Measurements from ENCODE around the gene STARD9.
"Not testable (repeated sequence)": the region's sequence is repeated elsewhere in the genome, so short reads cannot be mapped to it uniquely, and the experiment has no call there.

STARD9 gene

GRCh38 chr15:42623951-42624350, 48.5 kb downstream of the STARD9 start:
- no peak for DNase-seq (ENCODE audit: low read depth in 1 of 2, low spot score in 1 of 2)

DNA sequence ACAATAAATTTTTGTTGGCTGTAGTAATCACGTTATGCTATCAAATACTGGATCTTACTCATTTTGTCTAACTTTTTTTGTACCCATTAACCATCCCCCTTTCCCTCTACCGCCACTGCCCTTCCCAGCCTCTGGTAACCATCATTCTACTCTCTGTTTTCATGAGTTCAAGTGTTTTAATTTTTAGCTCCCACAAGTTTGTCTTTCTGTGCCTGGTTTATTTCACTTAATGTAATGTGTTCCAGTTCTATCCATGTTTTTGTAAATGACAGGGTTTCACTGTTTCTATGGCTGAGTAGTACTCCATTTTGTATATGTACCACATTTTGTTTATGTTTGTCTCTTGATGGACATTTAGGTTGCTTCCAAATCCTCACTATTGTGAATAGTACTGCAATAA, 52.1 kb downstream of the STARD9 start:
- DNase-seq (ENCODE audit: low read depth in 1 of 2, low spot score in 1 of 2): no peak

- no peak for DNase-seq (ENCODE audit: low read depth in 1 of 2, low spot score in 1 of 2)
Measured at GRCh38 chr15:42628761-42629160, 53.4 kb downstream of the STARD9 start.

DNA sequence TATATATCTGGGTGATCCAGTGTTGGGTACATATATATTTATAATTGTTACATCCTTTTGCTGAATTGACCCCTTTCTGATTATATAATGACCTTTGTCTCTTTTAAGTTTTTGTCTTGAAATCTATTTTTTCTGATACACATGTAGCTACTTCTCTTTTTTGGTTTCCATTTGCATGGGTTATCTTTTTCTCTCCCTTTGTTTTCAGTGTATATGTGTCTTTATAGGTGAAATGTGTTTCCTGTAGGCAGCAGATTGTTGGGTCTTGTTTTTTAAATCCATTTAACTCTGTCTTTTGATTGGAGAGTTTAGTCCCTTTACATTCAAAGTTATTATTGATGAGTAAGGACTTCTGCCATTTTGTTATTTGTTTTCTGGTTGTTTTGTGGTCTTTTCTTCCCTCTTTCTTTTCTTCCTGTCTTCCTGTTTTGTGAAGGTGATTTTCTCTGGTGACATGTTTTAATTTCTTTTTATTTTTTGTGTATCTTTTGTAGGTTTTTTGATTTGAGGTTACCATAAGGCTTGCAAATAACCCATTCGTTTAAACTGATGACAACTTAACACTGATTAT, 56.8 kb downstream of the STARD9 start:
- DNase-seq (ENCODE audit: low read depth in 1 of 2, low spot score in 1 of 2): no peak

DNA sequence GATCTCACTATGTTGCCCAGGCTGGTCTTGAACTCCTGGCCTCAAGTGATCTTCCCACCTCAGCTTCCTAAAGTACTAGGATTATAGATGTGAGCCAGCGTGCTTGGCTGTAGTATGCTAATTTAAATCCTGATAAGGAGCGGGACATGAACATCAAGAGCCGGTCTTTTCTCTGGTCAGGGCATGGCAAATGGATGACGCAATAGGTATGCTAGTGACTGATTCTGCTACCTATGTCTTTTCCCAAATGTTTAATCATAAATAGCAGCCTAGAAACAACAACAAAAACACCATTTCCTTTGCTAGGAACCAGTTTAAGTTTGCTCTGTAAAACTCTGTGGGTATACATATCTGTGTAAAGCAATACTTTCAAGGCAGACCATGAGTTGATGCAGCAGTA, 64.7 kb downstream of the STARD9 start:
- DNase-seq (ENCODE audit: low read depth in 1 of 2, low spot score in 1 of 2): no peak

DNA sequence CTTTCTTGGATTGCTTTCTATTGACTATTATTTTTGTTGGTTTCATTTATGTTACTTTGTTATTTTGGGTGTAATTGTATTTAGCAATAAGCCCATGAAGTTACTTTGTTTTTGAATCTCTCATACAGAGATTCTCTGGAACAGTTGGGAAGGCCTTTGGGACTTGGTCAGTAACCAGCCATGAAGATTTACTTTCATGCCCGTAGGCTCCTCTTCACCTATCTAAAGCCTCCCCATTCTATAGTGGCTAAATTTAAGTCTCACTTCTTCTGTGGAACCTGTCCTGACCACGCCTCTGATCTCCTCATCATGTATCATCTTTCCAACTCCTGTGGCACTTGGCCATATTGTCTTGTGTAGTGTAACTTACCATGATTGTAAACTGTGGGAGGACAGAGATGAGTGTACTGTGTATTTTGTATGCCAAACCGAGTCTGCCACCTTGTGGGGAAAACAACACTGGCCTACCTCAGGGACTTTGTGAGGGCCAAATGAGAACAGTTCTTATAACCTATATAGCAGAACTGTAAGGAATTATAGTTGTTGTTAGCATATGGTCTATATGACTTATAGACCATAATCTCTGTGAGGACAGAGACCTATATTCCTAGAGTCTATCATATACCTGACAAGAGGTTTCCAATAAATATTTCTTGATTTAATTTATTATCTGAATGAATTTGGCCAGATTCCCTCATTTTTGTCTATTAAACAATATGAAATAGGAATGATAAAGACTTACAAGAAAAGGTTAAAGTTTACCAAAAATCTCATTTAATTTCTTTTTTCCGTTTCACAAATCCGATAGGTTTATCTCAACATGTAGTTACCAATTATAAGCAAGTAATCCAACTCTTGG, 75.0 kb downstream of the STARD9 start:
- no peak for DNase-seq (ENCODE audit: low read depth in 1 of 2, low spot score in 1 of 2)

DNA sequence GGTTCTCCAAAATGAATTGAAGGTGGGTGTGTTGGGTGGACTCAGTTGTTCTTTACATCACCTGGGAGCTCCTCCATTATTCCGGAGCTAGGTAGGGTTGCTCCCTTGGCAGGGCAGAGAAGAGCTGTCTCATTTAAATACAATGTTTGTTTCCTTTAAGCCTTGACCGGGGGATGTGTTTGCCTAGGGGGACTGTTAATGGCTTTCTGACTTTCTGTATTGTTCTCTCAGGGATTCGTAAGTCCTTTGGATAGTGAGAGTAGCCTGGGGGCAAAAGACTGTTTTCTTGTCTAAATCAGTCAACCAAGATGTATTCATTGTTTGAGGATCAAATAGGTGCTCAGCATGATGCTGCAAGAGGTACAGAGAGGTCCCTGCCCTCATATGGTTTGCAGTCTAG, 90.4 kb downstream of the STARD9 start:
- DNase-seq (ENCODE audit: low read depth in 1 of 2, low spot score in 1 of 2): no peak

DNA sequence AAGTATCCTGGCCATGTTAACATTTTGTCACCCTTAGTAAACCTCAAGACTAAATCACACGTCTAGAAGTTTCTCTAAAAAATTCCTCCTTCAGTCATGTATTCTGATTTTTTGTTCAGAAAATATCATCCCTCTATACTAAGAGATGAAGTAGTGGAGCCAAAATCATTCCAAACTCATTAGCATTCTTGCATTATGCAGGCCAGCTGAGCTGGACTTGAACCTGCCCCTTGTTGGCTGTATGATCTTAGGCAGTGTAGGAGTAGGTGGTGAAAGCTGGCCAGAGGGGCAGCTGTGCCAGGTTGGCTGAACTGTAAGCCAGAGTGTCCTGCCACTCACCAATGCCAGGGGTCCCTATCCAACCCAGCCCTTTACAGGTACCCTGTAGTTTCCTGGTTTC, 92.4 kb downstream of the STARD9 start:
- no peak for DNase-seq (ENCODE audit: low read depth in 1 of 2, low spot score in 1 of 2)

DNA sequence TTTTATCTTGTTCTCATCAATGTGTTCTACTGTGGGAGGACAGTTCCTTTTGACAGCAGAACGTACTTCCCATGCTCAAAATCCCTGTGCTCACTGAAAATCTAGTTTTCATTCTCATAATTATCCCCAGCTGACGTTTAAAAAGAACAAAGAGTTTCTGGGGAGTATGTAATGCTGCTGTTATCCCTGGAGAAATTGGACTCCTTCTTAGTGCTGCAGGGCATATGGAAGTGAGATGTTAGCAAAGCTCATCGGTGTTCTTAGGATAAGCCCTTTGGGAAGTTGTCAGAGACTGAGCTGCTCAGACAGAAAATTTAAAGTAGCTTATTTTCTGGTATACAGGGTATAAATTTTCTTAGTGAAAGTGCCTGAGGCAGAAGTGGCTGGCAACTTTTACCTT, 95.0 kb downstream of the STARD9 start:
- DNase-seq (ENCODE audit: low read depth in 1 of 2, low spot score in 1 of 2): no peak

DNA sequence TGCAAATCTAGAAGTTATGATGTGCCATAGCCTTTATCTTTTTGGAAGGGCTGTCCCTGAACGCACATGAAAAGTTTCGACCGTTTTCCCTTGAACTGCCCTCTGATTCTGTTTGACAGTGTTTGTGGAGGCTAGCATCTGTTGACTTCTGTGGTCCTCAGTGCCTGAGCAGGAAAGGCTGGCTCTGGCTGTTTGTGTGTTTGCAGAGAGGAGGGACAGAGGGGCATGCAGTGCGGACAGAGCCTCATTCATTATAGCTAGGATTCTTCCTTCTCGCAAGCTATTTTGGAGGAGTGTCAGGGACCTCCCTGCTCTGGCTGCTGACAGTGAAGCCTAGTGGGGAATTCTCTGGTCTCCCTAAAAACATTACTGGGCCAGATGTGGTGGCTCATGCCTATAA, 97.0 kb downstream of the STARD9 start:
- DNase-seq (ENCODE audit: low read depth in 1 of 2, low spot score in 1 of 2): no peak

DNA sequence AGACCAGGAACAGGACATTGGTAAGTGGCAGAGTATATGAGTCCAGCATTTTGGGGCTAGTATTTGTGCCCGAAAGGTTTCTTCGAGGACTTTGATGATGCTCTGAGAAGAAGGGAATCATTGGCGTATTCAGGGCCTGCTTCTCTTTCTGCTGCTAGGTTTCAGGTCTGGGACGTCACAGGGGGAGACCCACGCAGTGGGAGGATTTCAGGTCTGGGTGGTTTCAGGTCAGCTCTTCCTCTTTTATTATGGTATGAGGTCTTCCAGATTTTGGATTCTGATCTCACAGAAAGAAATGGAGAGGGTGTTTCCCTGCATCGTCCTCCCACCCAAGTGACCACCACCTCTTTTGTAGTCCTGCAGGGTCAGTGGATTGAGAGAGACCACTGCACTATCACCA, 99.1 kb downstream of the STARD9 start:
- DNase-seq (ENCODE audit: low read depth in 1 of 2, low spot score in 1 of 2): no peak

DNA sequence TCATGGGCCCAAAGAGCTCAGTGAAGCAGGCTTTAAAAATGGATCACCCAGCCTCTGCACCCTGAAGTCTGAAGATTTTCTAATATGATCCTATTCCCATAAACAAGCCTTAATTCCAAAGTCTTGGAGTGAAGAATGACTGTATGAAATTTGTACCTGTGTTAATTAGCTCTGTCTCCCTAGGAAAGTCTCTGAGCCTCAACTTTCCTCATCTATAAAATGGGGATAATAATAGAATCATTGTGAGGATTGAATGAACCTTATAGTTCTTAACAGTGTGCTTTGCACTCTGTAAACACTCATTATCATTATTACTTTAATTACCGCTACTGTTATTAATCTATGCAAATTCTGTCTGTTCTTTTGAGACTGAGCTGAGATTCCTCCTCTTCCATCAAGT, 99.6 kb downstream of the STARD9 start:
- DNase-seq (ENCODE audit: low read depth in 1 of 2, low spot score in 1 of 2): no peak

- no peak for DNase-seq (ENCODE audit: low read depth in 1 of 2, low spot score in 1 of 2)
Measured at GRCh38 chr15:42679285-42680141, 104.1 kb downstream of the STARD9 start.

GRCh38 chr15:42680142-42680482, 104.7 kb downstream of the STARD9 start:
- not testable (repeated sequence) for DNase-seq (ENCODE audit: low read depth in 1 of 2, low spot score in 1 of 2)

DNA sequence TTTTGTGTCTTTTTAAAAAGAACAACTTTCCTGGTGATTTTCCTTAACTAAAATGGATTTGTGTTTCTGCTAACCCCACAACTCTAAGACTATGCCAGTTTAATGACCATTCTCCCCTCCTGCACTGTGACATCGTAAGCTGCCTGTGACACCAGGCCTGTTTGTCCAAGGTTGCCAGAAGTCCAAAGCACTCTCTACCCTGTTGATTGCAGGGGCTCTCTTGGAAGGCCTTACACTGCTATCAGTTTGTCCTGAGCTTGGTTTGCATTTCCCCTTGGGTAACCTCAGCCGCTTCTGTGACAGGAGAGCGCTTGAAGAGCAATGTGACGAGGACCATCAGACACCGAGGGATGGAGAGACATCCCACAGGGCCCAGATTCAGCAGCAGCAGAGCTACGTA, 105.7 kb downstream of the STARD9 start:
- no peak for DNase-seq (ENCODE audit: low read depth in 1 of 2, low spot score in 1 of 2)

GRCh38 chr15:42686281-42686680, 110.9 kb downstream of the STARD9 start:
- no peak for DNase-seq (ENCODE audit: low read depth in 1 of 2, low spot score in 1 of 2)

DNA sequence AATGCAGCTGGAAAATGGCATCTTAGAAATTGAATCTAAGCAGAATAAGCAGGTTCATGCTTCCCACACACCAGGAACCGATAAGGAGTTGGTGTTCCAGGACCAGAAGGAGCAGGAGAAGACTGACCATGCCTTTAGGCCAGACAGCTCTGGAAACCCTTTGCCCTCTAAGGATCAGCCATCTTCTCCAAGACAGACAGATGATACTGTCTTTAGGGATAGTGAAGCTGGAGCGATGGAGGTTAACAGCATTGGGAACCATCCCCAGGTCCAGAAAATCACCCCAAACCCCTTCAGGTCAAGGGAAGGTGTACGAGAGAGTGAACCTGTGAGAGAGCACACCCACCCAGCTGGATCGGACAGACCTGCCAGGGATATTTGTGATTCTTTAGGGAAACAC, 112.3 kb downstream of the STARD9 start:
- no peak for DNase-seq (ENCODE audit: low read depth in 1 of 2, low spot score in 1 of 2)

GRCh38 chr15:42688301-42688700, 112.9 kb downstream of the STARD9 start:
- no peak for DNase-seq (ENCODE audit: low read depth in 1 of 2, low spot score in 1 of 2)

GRCh38 chr15:42691308-42691707, 115.9 kb downstream of the STARD9 start:
- DNase-seq (ENCODE audit: low read depth in 1 of 2, low spot score in 1 of 2): no peak

DNA sequence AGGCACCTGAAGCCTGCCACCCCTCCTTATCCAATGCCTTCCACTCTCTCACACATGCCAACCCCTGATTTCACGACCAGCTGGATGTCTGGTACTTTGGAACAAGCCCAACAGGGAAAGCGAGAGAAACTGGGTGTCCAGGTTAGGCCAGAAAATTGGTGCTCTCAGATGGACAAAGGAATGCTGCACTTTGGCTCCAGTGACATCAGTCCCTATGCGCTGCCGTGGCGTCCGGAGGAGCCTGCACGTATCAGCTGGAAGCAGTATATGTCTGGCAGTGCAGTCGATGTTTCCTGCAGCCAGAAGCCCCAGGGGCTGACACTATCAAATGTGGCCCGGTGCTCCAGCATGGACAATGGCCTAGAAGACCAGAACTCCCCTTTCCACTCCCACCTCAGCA, 116.4 kb downstream of the STARD9 start:
- DNase-seq (ENCODE audit: low read depth in 1 of 2, low spot score in 1 of 2): no peak

DNA sequence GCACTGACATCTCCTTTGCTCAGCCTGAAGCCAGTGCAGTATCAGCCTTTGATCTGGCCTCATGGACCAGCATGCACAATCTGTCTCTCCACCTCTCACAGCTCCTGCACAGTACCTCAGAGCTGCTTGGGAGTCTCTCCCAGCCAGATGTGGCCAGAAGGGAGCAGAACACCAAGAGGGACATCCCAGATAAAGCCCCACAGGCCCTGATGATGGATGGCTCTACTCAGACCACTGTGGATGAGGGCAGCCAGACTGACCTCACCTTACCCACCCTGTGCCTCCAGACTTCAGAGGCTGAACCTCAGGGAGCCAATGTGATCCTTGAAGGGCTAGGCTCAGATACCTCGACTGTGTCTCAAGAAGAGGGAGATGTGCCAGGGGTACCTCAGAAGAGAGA, 117.1 kb downstream of the STARD9 start:
- no peak for DNase-seq (ENCODE audit: low read depth in 1 of 2, low spot score in 1 of 2)

- no peak for DNase-seq (ENCODE audit: low read depth in 1 of 2, low spot score in 1 of 2)
Measured at GRCh38 chr15:42692997-42693396, 117.6 kb downstream of the STARD9 start.

All from activated T-helper 1 cell treated with anti-CD3 and anti-CD28 coated beads, Interleukin-2, amount 50 U/mL, for 16 hours (primary cell).